Right atrium auricular region (tissue), 2 donors: ENCODE results near the gene CNOT8. TPM values are rescaled to one million over a fixed set of nuclear protein-coding genes. Genes with fewer than 3 reads are reported as not detected.
"Not testable (repeated sequence)": the region's sequence is repeated elsewhere in the genome, so short reads cannot be mapped to it uniquely, and the experiment has no call there.

Experiments
- DNase-seq: peaks from one replicate; pipeline ENCODE4 v3.0.0-alpha.2; 2019; ENCODE audit warnings: low spot score
- H3K27ac ChIP-seq, 2 donors: fragments of 200-600 bp; sonication (generic); 1 replicate in 1 of 2; 2 replicates in 1 of 2; pipeline ENCODE4 v1.5.1; 2016 to 2019
- H3K27me3 ChIP-seq, 2 donors: fragments of 200-600 bp; sonication (generic); one replicate each; pipeline versions ENCODE4 v1.5.1 to v1.6.0; 2017 to 2019
- H3K36me3 ChIP-seq: fragments of 200-600 bp; sonication (generic); one replicate; pipeline ENCODE4 v1.5.1; 2016
- H3K4me1 ChIP-seq, 2 donors: fragments of 200-600 bp; sonication (generic); one replicate each; pipeline versions ENCODE4 v1.5.1 to v1.6.0; 2017 to 2019
- H3K4me3 ChIP-seq, 2 donors: fragments of 200-600 bp; sonication (generic); 1 replicate in 1 of 2; 2 replicates in 1 of 2; pipeline ENCODE4 v1.5.1; 2017 to 2019; ENCODE audit warnings: mild to moderate bottlenecking in 1 of 2, moderate library complexity in 1 of 2
- H3K9me3 ChIP-seq, 2 donors: fragments of 200-600 bp; sonication (generic); one replicate each; pipeline ENCODE4 v1.5.1; 2019
- total RNA-seq, 2 donors: library from RNA; depleted of rRNA; stranded (reverse); fragments of >200 nt; gene quantifications; one replicate each; pipeline ENCODE4 v1.1.0, GENCODE V29; 2016
- TF ChIP-seq, protein P1 (sequence below), 2 donors: fragments of 200-600 bp; sonication (generic); IDR thresholded peaks; one replicate each; pipeline ENCODE4 v1.5.1; 2019; ENCODE audit warnings: antibody characterized with exemption in 2 of 2

Gene CNOT8
- total RNA-seq, 2 donors from 2014 or later: 28.0 to 31.4 TPM

- no peak overlapping the region for H3K4me3 ChIP-seq
- H3K4me1 ChIP-seq: no peaks in the 10 kb centered on the region
- DNase-seq: no peak
- H3K27ac ChIP-seq: no peak overlapping the region
- no peaks in the 10 kb centered on the region for H3K27me3 ChIP-seq
- no peaks in the 10 kb centered on the region for H3K9me3 ChIP-seq
- H3K36me3 ChIP-seq: peaks cover 80% of the 10 kb centered on the region
- TF ChIP-seq, protein P1, sequence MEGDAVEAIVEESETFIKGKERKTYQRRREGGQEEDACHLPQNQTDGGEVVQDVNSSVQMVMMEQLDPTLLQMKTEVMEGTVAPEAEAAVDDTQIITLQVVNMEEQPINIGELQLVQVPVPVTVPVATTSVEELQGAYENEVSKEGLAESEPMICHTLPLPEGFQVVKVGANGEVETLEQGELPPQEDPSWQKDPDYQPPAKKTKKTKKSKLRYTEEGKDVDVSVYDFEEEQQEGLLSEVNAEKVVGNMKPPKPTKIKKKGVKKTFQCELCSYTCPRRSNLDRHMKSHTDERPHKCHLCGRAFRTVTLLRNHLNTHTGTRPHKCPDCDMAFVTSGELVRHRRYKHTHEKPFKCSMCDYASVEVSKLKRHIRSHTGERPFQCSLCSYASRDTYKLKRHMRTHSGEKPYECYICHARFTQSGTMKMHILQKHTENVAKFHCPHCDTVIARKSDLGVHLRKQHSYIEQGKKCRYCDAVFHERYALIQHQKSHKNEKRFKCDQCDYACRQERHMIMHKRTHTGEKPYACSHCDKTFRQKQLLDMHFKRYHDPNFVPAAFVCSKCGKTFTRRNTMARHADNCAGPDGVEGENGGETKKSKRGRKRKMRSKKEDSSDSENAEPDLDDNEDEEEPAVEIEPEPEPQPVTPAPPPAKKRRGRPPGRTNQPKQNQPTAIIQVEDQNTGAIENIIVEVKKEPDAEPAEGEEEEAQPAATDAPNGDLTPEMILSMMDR (IDR thresholded peaks at IDR 0.05): no peak
Observed at GRCh38 chr5:154898210-154898609, 39.8 kb downstream of the CNOT8 start.

GRCh38 chr5:154899151-154899816 is 40.9 kb downstream of the CNOT8 start:
- H3K4me1 ChIP-seq: no peaks in the 10 kb centered on the region
- H3K27ac ChIP-seq: no peak overlapping the region
- H3K4me3 ChIP-seq: no peak overlapping the region
- H3K36me3 ChIP-seq: peaks cover 75% of the 10 kb centered on the region
- no peaks in the 10 kb centered on the region for H3K9me3 ChIP-seq
- no peak for DNase-seq
- TF ChIP-seq, protein P1 (IDR thresholded peaks at IDR 0.05): no peak
- no peaks in the 10 kb centered on the region for H3K27me3 ChIP-seq

DNA sequence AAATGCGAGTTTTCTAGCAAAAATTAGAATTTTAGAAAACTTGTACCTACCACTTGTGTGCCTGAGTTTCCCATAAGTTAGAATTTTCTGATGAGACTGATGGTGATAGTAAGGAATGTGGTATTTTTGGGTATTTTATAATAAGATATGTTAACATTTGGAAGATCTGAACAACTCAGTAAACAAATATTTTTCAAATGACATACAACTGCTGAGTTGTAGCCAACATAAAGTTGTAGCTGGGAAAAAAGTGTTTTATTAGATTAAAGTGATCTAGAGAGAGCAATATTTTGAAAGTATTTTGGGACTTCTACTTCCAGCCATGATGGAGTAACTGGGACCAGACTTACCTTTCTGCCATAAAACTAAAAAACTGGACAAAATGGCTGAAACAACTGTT is 41.6 kb downstream of the CNOT8 start:
- DNase-seq: no peak
- no peaks in the 10 kb centered on the region for H3K9me3 ChIP-seq
- TF ChIP-seq, protein P1 (IDR thresholded peaks at IDR 0.05): no peak
- H3K27me3 ChIP-seq: no peaks in the 10 kb centered on the region
- no peak overlapping the region for H3K4me3 ChIP-seq
- H3K4me1 ChIP-seq: no peaks in the 10 kb centered on the region
- H3K36me3 ChIP-seq: peaks cover 80% of the 10 kb centered on the region
- peak overlapping the region in 1 of 2 donors; percentile 7 for H3K27ac ChIP-seq

DNA sequence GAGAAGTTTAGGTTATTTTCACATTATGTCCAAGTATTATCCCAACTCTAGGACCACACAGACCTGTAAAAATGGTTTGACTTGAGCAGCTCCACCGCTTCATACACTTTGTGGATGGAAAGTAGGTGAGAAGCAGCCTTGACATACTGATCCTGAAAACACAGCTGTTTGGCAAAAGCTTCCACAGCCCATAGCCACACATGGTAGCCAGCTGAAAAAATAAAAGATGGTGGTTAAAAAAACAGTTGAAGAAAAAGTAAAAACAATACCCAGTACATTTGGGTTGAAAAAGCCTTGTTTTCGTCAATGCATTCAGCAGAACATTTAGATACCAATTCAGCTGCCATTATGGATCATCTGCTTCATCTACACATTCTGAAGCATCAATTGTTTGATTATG is 42.8 kb downstream of the CNOT8 start:
- TF ChIP-seq, protein P1 (IDR thresholded peaks at IDR 0.05): no peak
- H3K4me3 ChIP-seq: no peak overlapping the region
- H3K9me3 ChIP-seq: no peaks in the 10 kb centered on the region
- peaks cover 71% of the 10 kb centered on the region for H3K36me3 ChIP-seq
- no peak for DNase-seq
- no peaks in the 10 kb centered on the region for H3K27me3 ChIP-seq
- H3K27ac ChIP-seq: no peak overlapping the region
- H3K4me1 ChIP-seq: no peaks in the 10 kb centered on the region

DNA sequence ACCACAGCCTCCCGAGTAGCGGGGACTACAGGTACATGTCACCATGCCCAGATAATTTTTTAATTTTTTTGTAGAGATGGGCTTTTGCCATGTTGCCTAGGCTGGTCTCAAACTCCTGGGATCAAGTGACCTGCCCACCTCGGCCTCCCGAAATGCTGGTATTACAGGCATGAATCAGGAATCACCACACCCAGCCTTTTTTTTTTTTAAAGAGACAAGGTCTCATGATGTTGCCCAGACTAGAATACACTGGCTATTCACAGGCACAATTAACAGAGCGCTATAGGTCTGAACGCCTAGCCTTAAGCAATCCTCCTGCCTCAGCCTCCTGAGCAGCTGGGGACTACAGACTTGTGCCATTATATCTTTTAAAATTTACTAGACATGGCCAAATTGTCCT is 43.5 kb downstream of the CNOT8 start:
- H3K36me3 ChIP-seq: peaks cover 73% of the 10 kb centered on the region
- TF ChIP-seq, protein P1 (IDR thresholded peaks at IDR 0.05): no peak
- H3K9me3 ChIP-seq: no peaks in the 10 kb centered on the region
- H3K4me1 ChIP-seq: no peaks in the 10 kb centered on the region
- no peak overlapping the region for H3K27ac ChIP-seq
- DNase-seq: no peak
- H3K4me3 ChIP-seq: no peak overlapping the region
- no peaks in the 10 kb centered on the region for H3K27me3 ChIP-seq

- H3K4me1 ChIP-seq, H3K27me3 ChIP-seq, H3K4me3 ChIP-seq, H3K9me3 ChIP-seq, H3K27ac ChIP-seq, DNase-seq: not testable (repeated sequence)
- H3K36me3 ChIP-seq: peaks cover 74% of the 10 kb centered on the region
Observed at GRCh38 chr5:154905601-154906000, 47.2 kb downstream of the CNOT8 start.
